ENCODE results near the gene SYNGAP1. TPM values are rescaled to one million over a fixed set of nuclear protein-coding genes. Genes with fewer than 3 reads are reported as not detected.

SYNGAP1 gene
- total RNA-seq, 1 experiment from 2014 or later: 18.3 TPM

DNA sequence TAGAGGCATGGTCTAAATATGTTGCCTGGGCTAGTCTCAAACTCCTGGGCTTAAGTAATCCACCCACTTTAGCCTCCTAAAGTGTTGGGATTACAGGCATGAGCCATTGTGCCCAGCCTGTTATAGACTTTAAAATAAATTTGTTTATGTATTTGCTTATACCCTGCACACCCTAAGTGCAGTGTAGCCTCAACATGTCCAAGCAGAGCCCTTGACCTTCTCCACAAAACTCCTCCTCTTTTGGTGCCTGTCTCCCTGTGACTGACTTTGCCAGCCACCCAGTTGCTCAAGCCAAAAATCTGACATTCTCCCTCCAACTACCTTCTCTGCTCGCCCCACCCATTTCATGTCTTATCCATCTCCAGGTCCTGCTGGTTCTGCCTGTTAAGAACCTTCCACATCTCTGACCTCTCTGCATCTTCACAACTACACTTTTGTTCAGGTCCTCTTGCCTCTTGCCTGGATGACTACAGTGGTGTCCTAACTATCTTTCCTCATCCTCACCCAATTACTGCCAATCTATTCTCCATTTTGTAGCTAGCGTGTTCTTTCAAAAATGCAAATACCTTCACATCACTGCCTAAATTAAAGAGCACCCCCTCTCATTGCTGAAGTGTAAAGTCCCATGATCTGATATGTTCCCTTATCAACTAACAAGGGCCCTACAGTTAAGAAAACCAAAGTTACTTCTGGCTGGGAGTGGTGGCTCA is 39.4 kb upstream of the SYNGAP1 start:
- H3K4me1 Mint-ChIP-seq (ENCODE audit: low read depth, unreplicated experiment): no peaks in the 10 kb centered on the region
- H3K27me3 Mint-ChIP-seq (ENCODE audit: insufficient read depth, unreplicated experiment): no peaks in the 10 kb centered on the region
- no peak for DNase-seq
- ChIA-PET POLR2A (no interaction called here), CTCF (no interaction called here)
- BruUV-seq (replicated peaks): no TSS peak
- intact Hi-C loops (cut with micrococcal nuclease; ENCODE audit: unreplicated experiment): no loop called here
- TF ChIP-seq, protein P1, sequence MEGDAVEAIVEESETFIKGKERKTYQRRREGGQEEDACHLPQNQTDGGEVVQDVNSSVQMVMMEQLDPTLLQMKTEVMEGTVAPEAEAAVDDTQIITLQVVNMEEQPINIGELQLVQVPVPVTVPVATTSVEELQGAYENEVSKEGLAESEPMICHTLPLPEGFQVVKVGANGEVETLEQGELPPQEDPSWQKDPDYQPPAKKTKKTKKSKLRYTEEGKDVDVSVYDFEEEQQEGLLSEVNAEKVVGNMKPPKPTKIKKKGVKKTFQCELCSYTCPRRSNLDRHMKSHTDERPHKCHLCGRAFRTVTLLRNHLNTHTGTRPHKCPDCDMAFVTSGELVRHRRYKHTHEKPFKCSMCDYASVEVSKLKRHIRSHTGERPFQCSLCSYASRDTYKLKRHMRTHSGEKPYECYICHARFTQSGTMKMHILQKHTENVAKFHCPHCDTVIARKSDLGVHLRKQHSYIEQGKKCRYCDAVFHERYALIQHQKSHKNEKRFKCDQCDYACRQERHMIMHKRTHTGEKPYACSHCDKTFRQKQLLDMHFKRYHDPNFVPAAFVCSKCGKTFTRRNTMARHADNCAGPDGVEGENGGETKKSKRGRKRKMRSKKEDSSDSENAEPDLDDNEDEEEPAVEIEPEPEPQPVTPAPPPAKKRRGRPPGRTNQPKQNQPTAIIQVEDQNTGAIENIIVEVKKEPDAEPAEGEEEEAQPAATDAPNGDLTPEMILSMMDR (IDR thresholded peaks at IDR 0.05; ENCODE audit: insufficient read depth in 1 of 2, low read depth in 1 of 2, low read length in 1 of 2, severe bottlenecking in 1 of 2, unreplicated experiment in 1 of 2): no peak
- Histone ChIP-seq H3K4me1 (no peaks in the 10 kb centered on the region), H3K9me3 (no peaks in the 10 kb centered on the region), H3K27me3 (replicated peaks; ENCODE audit: control insufficient read depth, insufficient read depth, low read length) (no peaks in the 10 kb centered on the region), H3K36me3 (ENCODE audit: control insufficient read depth, insufficient read depth, low read length) (no peaks in the 10 kb centered on the region), H3K4me3 (ENCODE audit: low read depth, low read length) (no peak overlapping the region)
- no peaks in the 10 kb centered on the region for H3K36me3 Mint-ChIP-seq (ENCODE audit: insufficient read depth, unreplicated experiment)
- no peak overlapping the region for H3K4me3 Mint-ChIP-seq (ENCODE audit: unreplicated experiment)
- H3K9me3 Mint-ChIP-seq (ENCODE audit: unreplicated experiment): no peaks in the 10 kb centered on the region
- H3K27ac Mint-ChIP-seq (ENCODE audit: unreplicated experiment): no peak overlapping the region

GRCh38 chr6:33383427-33384185 is 36.3 kb upstream of the SYNGAP1 start:
- intact Hi-C loops (cut with micrococcal nuclease; ENCODE audit: unreplicated experiment): no loop called here
- ChIA-PET CTCF (interaction anchor here (0.5 to 0.6 kb wide), 2 partner anchors 48 to 57 kb away, joined by 3 to 8 read pairs; no protein-coding TSS in a partner anchor), POLR2A (interaction anchor here (0.7 kb wide), 1 partner anchor 65 kb away, joined by 4 read pairs; no protein-coding TSS in a partner anchor)
- no peaks in the 10 kb centered on the region for H3K27me3 Mint-ChIP-seq (ENCODE audit: insufficient read depth, unreplicated experiment)
- Histone ChIP-seq H3K36me3 (ENCODE audit: control insufficient read depth, insufficient read depth, low read length) (no peaks in the 10 kb centered on the region), H3K4me1 (no peaks in the 10 kb centered on the region), H3K27me3 (replicated peaks; ENCODE audit: control insufficient read depth, insufficient read depth, low read length) (no peaks in the 10 kb centered on the region), H3K4me3 (ENCODE audit: low read depth, low read length) (no peak overlapping the region), H3K9me3 (no peaks in the 10 kb centered on the region)
- H3K27ac Mint-ChIP-seq (ENCODE audit: unreplicated experiment): no peak overlapping the region
- TF ChIP-seq, protein P1 (IDR thresholded peaks at IDR 0.05; ENCODE audit: insufficient read depth in 1 of 2, low read depth in 1 of 2, low read length in 1 of 2, severe bottlenecking in 1 of 2, unreplicated experiment in 1 of 2): no peak
- no peaks in the 10 kb centered on the region for H3K9me3 Mint-ChIP-seq (ENCODE audit: unreplicated experiment)
- no peaks in the 10 kb centered on the region for H3K36me3 Mint-ChIP-seq (ENCODE audit: insufficient read depth, unreplicated experiment)
- no peak for DNase-seq
- H3K4me3 Mint-ChIP-seq (ENCODE audit: unreplicated experiment): no peak overlapping the region
- BruUV-seq (replicated peaks): no TSS peak
- no peaks in the 10 kb centered on the region for H3K4me1 Mint-ChIP-seq (ENCODE audit: low read depth, unreplicated experiment)

GRCh38 chr6:33384581-33385020 is 35.3 kb upstream of the SYNGAP1 start:
- no peaks in the 10 kb centered on the region for H3K9me3 ChIP-seq
- intact Hi-C loops (cut with micrococcal nuclease; ENCODE audit: unreplicated experiment): no loop called here
- Mint-ChIP-seq H3K4me1 (ENCODE audit: low read depth, unreplicated experiment) (no peaks in the 10 kb centered on the region), H3K9me3 (ENCODE audit: unreplicated experiment) (no peaks in the 10 kb centered on the region), H3K27ac (ENCODE audit: unreplicated experiment) (no peak overlapping the region), H3K27me3 (ENCODE audit: insufficient read depth, unreplicated experiment) (no peaks in the 10 kb centered on the region), H3K36me3 (ENCODE audit: insufficient read depth, unreplicated experiment) (no peaks in the 10 kb centered on the region), H3K4me3 (ENCODE audit: unreplicated experiment) (no peak overlapping the region)
- H3K27me3 ChIP-seq (replicated peaks; ENCODE audit: control insufficient read depth, insufficient read depth, low read length): no peaks in the 10 kb centered on the region
- DNase-seq: peak in 1 of 2 experiments; percentile 30
- TF ChIP-seq, protein P1 (IDR thresholded peaks at IDR 0.05; ENCODE audit: insufficient read depth in 1 of 2, low read depth in 1 of 2, low read length in 1 of 2, severe bottlenecking in 1 of 2, unreplicated experiment in 1 of 2): peak; percentile 23 to 39
- H3K4me3 ChIP-seq (ENCODE audit: low read depth, low read length): no peak overlapping the region
- no TSS peak for BruUV-seq (replicated peaks)
- POLR2A ChIA-PET: interaction anchor here (0.7 kb wide), 1 partner anchor 66 kb away, joined by 4 read pairs; no protein-coding TSS in a partner anchor
- H3K4me1 ChIP-seq: no peaks in the 10 kb centered on the region
- CTCF ChIA-PET: interaction anchor here (0.5 kb wide), 1 partner anchor 49 kb away, joined by 3 read pairs; no protein-coding TSS in a partner anchor
- no peaks in the 10 kb centered on the region for H3K36me3 ChIP-seq (ENCODE audit: control insufficient read depth, insufficient read depth, low read length)
